Kidney (tissue), 14 donors: ENCODE results near the gene NRF1. TPM values are rescaled to one million over a fixed set of nuclear protein-coding genes. Genes with fewer than 3 reads are reported as not detected.

Experiments used
- DNase-seq, 5 donors: peaks; one replicate each; pipeline ENCODE4 v3.0.0-alpha.2; 2013 to 2020
- FAIRE-seq: peaks from 2 replicates; lab custom pipeline; 2012; peaks lifted over from hg19 to GRCh38; lab: Jason Lieb, UNC
- H3K27ac ChIP-seq, 2 donors: one replicate each; pipeline ENCODE4 v1.7.0; 2013; ENCODE audit warnings: low read depth in 2 of 2, low read length in 2 of 2, inconsistent platforms in 1 of 2
- H3K27me3 ChIP-seq: one replicate; pipeline ENCODE4 v1.7.1; 2013; ENCODE audit warnings: low read length, inconsistent platforms; ENCODE audit not compliant: control insufficient read depth, insufficient read depth
- H3K36me3 ChIP-seq, 3 donors: one replicate each; pipeline versions ENCODE4 v1.7.0 to v1.7.1; 2013; ENCODE audit warnings: low read length in 3 of 3, control low read depth in 1 of 3, inconsistent platforms in 1 of 3; ENCODE audit not compliant: insufficient read depth in 3 of 3, control insufficient read depth in 2 of 3
- H3K4me1 ChIP-seq, 3 donors: one replicate each; pipeline versions ENCODE4 v1.7.0 to v1.7.1; 2013; ENCODE audit warnings: low read length in 3 of 3, inconsistent platforms in 1 of 3, low read depth in 1 of 3; ENCODE audit not compliant: control insufficient read depth in 2 of 3, insufficient read depth in 2 of 3
- H3K4me3 ChIP-seq, 3 donors: one replicate each; pipeline versions ENCODE4 v1.7.0 to v1.8.1; 2013; ENCODE audit warnings: low read length in 3 of 3, control low read depth in 1 of 3, inconsistent platforms in 1 of 3
- H3K9ac ChIP-seq, 3 donors: one replicate each; pipeline versions ENCODE4 v1.7.0 to v1.7.1; 2013; ENCODE audit warnings: low read length in 3 of 3, control low read depth in 1 of 3, inconsistent platforms in 1 of 3
- H3K9me3 ChIP-seq, 3 donors: one replicate each; pipeline versions ENCODE4 v1.7.0 to v1.7.1; 2013; ENCODE audit warnings: low read length in 3 of 3, control low read depth in 1 of 3, inconsistent platforms in 1 of 3; ENCODE audit not compliant: control insufficient read depth in 2 of 3, insufficient read depth in 1 of 3
- CTCF ChIP-seq: IDR thresholded peaks from 3 replicates; pipeline ENCODE4 v1.5.1; 2012; ENCODE audit warnings: mild to moderate bottlenecking, moderate library complexity, borderline replicate concordance; ENCODE audit not compliant: insufficient read depth; ENCODE audit errors: extremely low read depth
- intact Hi-C: fragments of 100-400 bp; cut with DNase I; formaldehyde crosslinking; loops from one replicate; pipeline ENCODE4 v1.11.1; 2022
- polyA plus RNA-seq: library from polyadenylated mRNA; stranded (reverse); fragments of 350-450 nt; fragmentation: Illumina TruSeq; extraction: RNeasy Lipid Tissue Mini Kit (QIAGEN cat#74804); gene quantifications from one replicate; pipeline ENCODE4 v1.2.3, GENCODE V29; 2014; ENCODE audit warnings: low read depth, low replicate concordance; ENCODE audit not compliant: insufficient read depth
- total RNA-seq: library from RNA; stranded (reverse); fragmentation: NEBNext Ultra II Directional; extraction: Animal tissue kit (Norgen Biotek cat#: 25700); gene quantifications from one replicate; pipeline ENCODE4 v1.2.1, GENCODE V29; 2021
- donor health status: control.
- donor health status: control.
- donor health status: control.
- donor health status: control.
- donor health status: control.
- donor health status: DM: yes; HTN: yes; CAD: no.
- donor health status: Normal renal cell carcinoma (clear cell type).

Gene NRF1
- total and polyA plus RNA-seq, 2 donors from 2014 or later, result 8.8 to 19.4 TPM

DNA sequence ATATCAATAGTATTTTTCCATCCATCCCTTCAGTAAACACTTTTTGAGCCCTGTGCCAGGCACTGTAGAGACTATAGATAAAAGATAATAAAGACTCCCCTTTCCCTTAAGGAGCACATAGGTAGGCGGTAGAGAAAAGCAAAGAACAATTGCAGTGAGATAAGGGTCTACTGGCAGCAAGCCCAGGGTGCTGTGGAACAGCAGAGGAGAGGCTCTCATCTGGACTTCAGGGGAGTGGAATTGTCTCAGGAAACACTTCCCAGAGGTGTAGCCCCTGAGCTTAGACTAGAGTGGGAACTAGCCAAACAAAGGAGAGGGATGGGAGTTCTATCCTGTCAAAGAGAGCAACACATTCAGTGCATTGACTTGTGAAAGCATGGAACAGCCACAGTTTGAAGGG lies 102.0 kb downstream of the NRF1 start:
- intact Hi-C loops, result no loop called here
- Histone ChIP-seq H3K4me1 (no peaks in the 10 kb centered on the region), H3K4me3 (no peak overlapping the region), H3K9me3 (no peaks in the 10 kb centered on the region), H3K36me3 (peaks cover 3 to 42% (median 31%) of the 10 kb centered on the region in 3 donors), H3K9ac (no peak overlapping the region), H3K27ac (no peak overlapping the region), H3K27me3 (no peaks in the 10 kb centered on the region)
- TF ChIP-seq CTCF, result no peak
- DNase-seq, result no peak
- FAIRE-seq, result no peak

GRCh38 chr7:129714514-129715063 lies 103.1 kb downstream of the NRF1 start:
- no peak for FAIRE-seq
- DNase-seq, result no peak
- no peak overlapping the region for H3K9ac ChIP-seq
- H3K4me3 ChIP-seq, result no peak overlapping the region
- no peak overlapping the region for H3K27ac ChIP-seq
- TF ChIP-seq CTCF, result no peak
- intact Hi-C loops, result no loop called here
- H3K27me3 ChIP-seq, result no peaks in the 10 kb centered on the region
- peaks cover 4 to 45% (median 31%) of the 10 kb centered on the region in 3 donors for H3K36me3 ChIP-seq
- H3K9me3 ChIP-seq, result no peaks in the 10 kb centered on the region
- no peaks in the 10 kb centered on the region for H3K4me1 ChIP-seq

GRCh38 chr7:129719980-129720732 lies 108.6 kb downstream of the NRF1 start:
- H3K4me1 ChIP-seq, result no peaks in the 10 kb centered on the region
- H3K9ac ChIP-seq, result no peak overlapping the region
- peaks cover 4 to 26% (median 7%) of the 10 kb centered on the region in 3 donors for H3K36me3 ChIP-seq
- no peak overlapping the region for H3K4me3 ChIP-seq
- DNase-seq (no peak), FAIRE-seq (no peak)
- no peaks in the 10 kb centered on the region for H3K9me3 ChIP-seq
- no peak for TF ChIP-seq CTCF
- no peaks in the 10 kb centered on the region for H3K27me3 ChIP-seq
- no peak overlapping the region for H3K27ac ChIP-seq
- intact Hi-C loops, result no loop called here
